AG09309 (cell line): ENCODE data around the gene NLRP11.

Source experiments
- DNase-seq: peaks from one replicate; pipeline ENCODE4 v3.0.0-alpha.2; 2010; ENCODE audit warnings: low read depth
- H3K4me3 ChIP-seq: 2 replicates; pipeline ENCODE4 v1.5.1; 2011; ENCODE audit warnings: mild to moderate bottlenecking, low read depth, low read length, moderate library complexity; ENCODE audit not compliant: control insufficient read depth
- CTCF ChIP-seq: IDR thresholded peaks from 2 replicates; pipeline ENCODE4 v1.5.1; 2011; ENCODE audit warnings: mild to moderate bottlenecking, low read depth, low read length, inconsistent platforms; ENCODE audit not compliant: insufficient read depth, control insufficient read depth; ENCODE audit errors: missing control alignments

Gene NLRP11

GRCh38 chr19:55857974-55858373 lies 26.2 kb upstream of the NLRP11 start:
- no peak overlapping the region for H3K4me3 ChIP-seq
- no peak for TF ChIP-seq CTCF
- DNase-seq: no peak

- TF ChIP-seq CTCF: no peak
- no peak for DNase-seq
- no peak overlapping the region for H3K4me3 ChIP-seq
Measured at GRCh38 chr19:55857149-55857548, 25.4 kb upstream of the NLRP11 start.

GRCh38 chr19:55855160-55855559 lies 23.4 kb upstream of the NLRP11 start:
- no peak overlapping the region for H3K4me3 ChIP-seq
- no peak for TF ChIP-seq CTCF
- DNase-seq: no peak

GRCh38 chr19:55838906-55839305 lies 7.1 kb upstream of the NLRP11 start:
- TF ChIP-seq CTCF: no peak
- H3K4me3 ChIP-seq: no peak overlapping the region
- DNase-seq: no peak

GRCh38 chr19:55838251-55838650 lies 6.5 kb upstream of the NLRP11 start:
- H3K4me3 ChIP-seq: no peak overlapping the region
- no peak for DNase-seq
- TF ChIP-seq CTCF: no peak

GRCh38 chr19:55836340-55836739 lies 4.5 kb upstream of the NLRP11 start, which contains the start of gene NLRP4:
TSS of gene NLRP4 (plus strand) at chr19:55836540. CDS start at chr19:55852081, 15,541 bp downstream.
- no peak within 1 kb of the TSS for H3K4me3 ChIP-seq
- no peak for DNase-seq
- no peak for TF ChIP-seq CTCF

- no peak overlapping the region for H3K4me3 ChIP-seq
- no peak for DNase-seq
- no peak for TF ChIP-seq CTCF
Measured at GRCh38 chr19:55832676-55833075, 877 bp upstream of the NLRP11 start.
